ENCODE data around the gene DOK3.

DOK3 gene

GRCh38 chr5:177554474-177555111 is 45.0 kb upstream of the DOK3 start, which contains the start of gene FAM193B:
Gene FAM193B (minus strand): TSS chr5:177554563. CDS start chr5:177554458, 105 bp downstream.
- peak; percentile 94 for DNase-seq (ENCODE audit: extremely low read depth, insufficient read length)
- peak within 1 kb of the TSS; percentile 77 for H3K4me3 ChIP-seq (replicated peaks; ENCODE audit: low read depth, low read length)
- peaks cover 4% of the 10 kb centered on the region; the same call in 1 of the 2 replicates for H3K36me3 ChIP-seq (ENCODE audit: control insufficient read depth, insufficient read depth, low read length)
- H3K27me3 ChIP-seq (replicated peaks; ENCODE audit: control insufficient read depth, insufficient read depth, low read length) = no peaks in the 10 kb centered on the region
- TF ChIP-seq CTCF (IDR thresholded peaks at IDR 0.05; ENCODE audit: insufficient read depth, low read length, poor library complexity, severe bottlenecking) = peak; percentile 29

- peak; percentile 42 for DNase-seq (ENCODE audit: extremely low read depth, insufficient read length)
- Histone ChIP-seq H3K27me3 (replicated peaks; ENCODE audit: control insufficient read depth, insufficient read depth, low read length) (no peaks in the 10 kb centered on the region), H3K4me3 (replicated peaks; ENCODE audit: low read depth, low read length) (peak overlapping the region; percentile 75), H3K36me3 (ENCODE audit: control insufficient read depth, insufficient read depth, low read length) (peaks cover 4% of the 10 kb centered on the region; the same call in 1 of the 2 replicates)
- TF ChIP-seq CTCF (IDR thresholded peaks at IDR 0.05; ENCODE audit: insufficient read depth, low read length, poor library complexity, severe bottlenecking) = no peak
Measured at GRCh38 chr5:177553671-177554429, 44.2 kb upstream of the DOK3 start.

GRCh38 chr5:177552839-177553455 is 43.3 kb upstream of the DOK3 start:
- TF ChIP-seq CTCF (IDR thresholded peaks at IDR 0.05; ENCODE audit: insufficient read depth, low read length, poor library complexity, severe bottlenecking) = no peak
- no peak for DNase-seq (ENCODE audit: extremely low read depth, insufficient read length)

GRCh38 chr5:177550122-177550521 is 40.5 kb upstream of the DOK3 start:
- TF ChIP-seq CTCF (IDR thresholded peaks at IDR 0.05; ENCODE audit: insufficient read depth, low read length, poor library complexity, severe bottlenecking) = no peak

More at GRCh38 chr5:177552839-177553455, 43.3 kb upstream of the DOK3 start:
- Histone ChIP-seq H3K4me3 (replicated peaks; ENCODE audit: low read depth, low read length) (peak overlapping the region; percentile 75), H3K27me3 (replicated peaks; ENCODE audit: control insufficient read depth, insufficient read depth, low read length) (no peaks in the 10 kb centered on the region), H3K36me3 (ENCODE audit: control insufficient read depth, insufficient read depth, low read length) (peaks cover 4% of the 10 kb centered on the region; the same call in 1 of the 2 replicates)

GRCh38 chr5:177548495-177548894 is 38.9 kb upstream of the DOK3 start:
- TF ChIP-seq CTCF (IDR thresholded peaks at IDR 0.05; ENCODE audit: insufficient read depth, low read length, poor library complexity, severe bottlenecking) = no peak
- Histone ChIP-seq H3K36me3 (ENCODE audit: control insufficient read depth, insufficient read depth, low read length) (peaks cover 6% of the 10 kb centered on the region), H3K4me3 (replicated peaks; ENCODE audit: low read depth, low read length) (no peak overlapping the region), H3K27me3 (replicated peaks; ENCODE audit: control insufficient read depth, insufficient read depth, low read length) (no peaks in the 10 kb centered on the region)
- DNase-seq (ENCODE audit: extremely low read depth, insufficient read length) = no peak

More at GRCh38 chr5:177550122-177550521, 40.5 kb upstream of the DOK3 start:
- Histone ChIP-seq H3K27me3 (replicated peaks; ENCODE audit: control insufficient read depth, insufficient read depth, low read length) (no peaks in the 10 kb centered on the region), H3K36me3 (ENCODE audit: control insufficient read depth, insufficient read depth, low read length) (peaks cover 6% of the 10 kb centered on the region), H3K4me3 (replicated peaks; ENCODE audit: low read depth, low read length) (no peak overlapping the region)
- no peak for DNase-seq (ENCODE audit: extremely low read depth, insufficient read length)
